Right atrium auricular region (tissue), 2 donors: ENCODE results near the gene LRBA. TPM values are rescaled to one million over a fixed set of nuclear protein-coding genes. Genes with fewer than 3 reads are reported as not detected.

Experiments
- DNase-seq: peaks from one replicate; pipeline ENCODE4 v3.0.0-alpha.2; 2019; ENCODE audit warnings: low spot score
- H3K27ac ChIP-seq, 2 donors: fragments of 200-600 bp; sonication (generic); 1 replicate in 1 of 2; 2 replicates in 1 of 2; pipeline ENCODE4 v1.5.1; 2016 to 2019
- H3K27me3 ChIP-seq, 2 donors: fragments of 200-600 bp; sonication (generic); one replicate each; pipeline versions ENCODE4 v1.5.1 to v1.6.0; 2017 to 2019
- H3K36me3 ChIP-seq: fragments of 200-600 bp; sonication (generic); one replicate; pipeline ENCODE4 v1.5.1; 2016
- H3K4me1 ChIP-seq, 2 donors: fragments of 200-600 bp; sonication (generic); one replicate each; pipeline versions ENCODE4 v1.5.1 to v1.6.0; 2017 to 2019
- H3K4me3 ChIP-seq, 2 donors: fragments of 200-600 bp; sonication (generic); 1 replicate in 1 of 2; 2 replicates in 1 of 2; pipeline ENCODE4 v1.5.1; 2017 to 2019; ENCODE audit warnings: mild to moderate bottlenecking in 1 of 2, moderate library complexity in 1 of 2
- H3K9me3 ChIP-seq, 2 donors: fragments of 200-600 bp; sonication (generic); one replicate each; pipeline ENCODE4 v1.5.1; 2019
- total RNA-seq, 2 donors: library from RNA; depleted of rRNA; stranded (reverse); fragments of >200 nt; gene quantifications; one replicate each; pipeline ENCODE4 v1.1.0, GENCODE V29; 2016
- TF ChIP-seq, protein P1 (sequence below), 2 donors: fragments of 200-600 bp; sonication (generic); IDR thresholded peaks; one replicate each; pipeline ENCODE4 v1.5.1; 2019; ENCODE audit warnings: antibody characterized with exemption in 2 of 2

The LRBA gene
- total RNA-seq, 2 donors from 2014 or later, result 20.8 to 37.7 TPM

DNA sequence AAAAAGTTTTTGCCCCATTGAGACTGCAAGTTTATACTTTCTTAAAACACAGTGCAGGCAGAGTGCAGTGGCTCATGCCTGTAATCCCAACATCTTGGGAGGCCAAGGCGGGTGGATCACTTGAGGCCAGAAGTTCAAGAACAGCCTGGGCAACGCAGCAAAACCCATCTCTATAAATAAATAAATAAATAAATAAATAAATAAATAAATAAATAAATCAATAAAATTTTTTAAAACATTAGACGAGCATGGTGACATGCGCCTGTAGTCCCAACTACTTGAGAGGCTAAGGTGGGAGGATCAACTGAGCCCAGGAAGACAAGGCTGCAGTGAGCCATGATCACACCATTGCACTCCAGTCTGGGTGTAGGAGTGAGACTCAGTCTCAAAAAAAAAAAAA, 213.3 kb downstream of the LRBA start:
- no peak overlapping the region for H3K4me3 ChIP-seq
- TF ChIP-seq, protein P1, sequence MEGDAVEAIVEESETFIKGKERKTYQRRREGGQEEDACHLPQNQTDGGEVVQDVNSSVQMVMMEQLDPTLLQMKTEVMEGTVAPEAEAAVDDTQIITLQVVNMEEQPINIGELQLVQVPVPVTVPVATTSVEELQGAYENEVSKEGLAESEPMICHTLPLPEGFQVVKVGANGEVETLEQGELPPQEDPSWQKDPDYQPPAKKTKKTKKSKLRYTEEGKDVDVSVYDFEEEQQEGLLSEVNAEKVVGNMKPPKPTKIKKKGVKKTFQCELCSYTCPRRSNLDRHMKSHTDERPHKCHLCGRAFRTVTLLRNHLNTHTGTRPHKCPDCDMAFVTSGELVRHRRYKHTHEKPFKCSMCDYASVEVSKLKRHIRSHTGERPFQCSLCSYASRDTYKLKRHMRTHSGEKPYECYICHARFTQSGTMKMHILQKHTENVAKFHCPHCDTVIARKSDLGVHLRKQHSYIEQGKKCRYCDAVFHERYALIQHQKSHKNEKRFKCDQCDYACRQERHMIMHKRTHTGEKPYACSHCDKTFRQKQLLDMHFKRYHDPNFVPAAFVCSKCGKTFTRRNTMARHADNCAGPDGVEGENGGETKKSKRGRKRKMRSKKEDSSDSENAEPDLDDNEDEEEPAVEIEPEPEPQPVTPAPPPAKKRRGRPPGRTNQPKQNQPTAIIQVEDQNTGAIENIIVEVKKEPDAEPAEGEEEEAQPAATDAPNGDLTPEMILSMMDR (IDR thresholded peaks at IDR 0.05), result no peak
- H3K36me3 ChIP-seq, result no peaks in the 10 kb centered on the region
- H3K4me1 ChIP-seq, result no peaks in the 10 kb centered on the region
- no peak for DNase-seq
- H3K9me3 ChIP-seq, result no peaks in the 10 kb centered on the region
- no peak overlapping the region for H3K27ac ChIP-seq
- no peaks in the 10 kb centered on the region for H3K27me3 ChIP-seq

DNA sequence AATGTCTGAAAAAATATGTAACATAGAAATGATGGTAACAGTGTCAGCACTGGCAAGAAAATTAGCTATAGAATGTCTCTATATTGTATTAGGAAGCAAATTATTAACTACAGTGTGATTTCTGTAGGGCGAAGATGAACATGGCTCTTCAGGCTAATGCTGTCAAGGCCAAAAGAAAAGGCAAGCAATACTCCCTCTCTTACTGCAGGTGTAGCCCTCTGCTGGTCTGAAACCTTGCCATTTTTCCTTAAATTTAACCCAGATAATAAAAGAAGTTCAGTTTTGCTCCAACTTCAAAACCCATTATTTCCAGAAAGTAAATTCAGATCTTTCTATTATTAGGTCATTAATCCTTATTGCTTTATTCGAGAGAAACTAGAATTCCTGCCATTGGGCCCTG, 215.9 kb downstream of the LRBA start:
- no peak for DNase-seq
- no peak overlapping the region for H3K4me3 ChIP-seq
- H3K27ac ChIP-seq, result no peak overlapping the region
- no peaks in the 10 kb centered on the region for H3K27me3 ChIP-seq
- TF ChIP-seq, protein P1 (IDR thresholded peaks at IDR 0.05), result no peak
- H3K9me3 ChIP-seq, result no peaks in the 10 kb centered on the region
- H3K4me1 ChIP-seq, result no peaks in the 10 kb centered on the region
- H3K36me3 ChIP-seq, result no peaks in the 10 kb centered on the region

DNA sequence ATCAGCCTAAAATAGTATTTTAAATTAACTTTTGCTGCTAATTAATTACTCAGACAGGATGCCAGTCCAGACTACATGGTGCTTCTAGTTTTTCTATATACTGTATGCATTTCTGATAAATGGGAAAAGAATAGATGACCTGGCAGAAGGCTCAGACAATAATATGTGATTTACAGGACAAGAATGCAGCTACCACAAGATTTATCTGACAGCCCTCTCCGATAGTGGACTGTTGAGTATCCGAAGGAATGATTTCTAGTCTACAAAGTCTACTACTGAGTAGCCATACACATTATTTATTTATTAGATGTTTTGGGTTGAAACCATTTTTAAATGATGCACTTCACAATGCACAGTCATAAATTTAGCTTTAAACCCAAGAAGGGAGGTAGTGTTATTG, 220.4 kb downstream of the LRBA start:
- no peak for DNase-seq
- Histone ChIP-seq H3K27me3 (no peaks in the 10 kb centered on the region), H3K36me3 (no peaks in the 10 kb centered on the region), H3K4me1 (no peaks in the 10 kb centered on the region), H3K9me3 (no peaks in the 10 kb centered on the region), H3K27ac (no peak overlapping the region), H3K4me3 (no peak overlapping the region)
- TF ChIP-seq, protein P1 (IDR thresholded peaks at IDR 0.05), result no peak

DNA sequence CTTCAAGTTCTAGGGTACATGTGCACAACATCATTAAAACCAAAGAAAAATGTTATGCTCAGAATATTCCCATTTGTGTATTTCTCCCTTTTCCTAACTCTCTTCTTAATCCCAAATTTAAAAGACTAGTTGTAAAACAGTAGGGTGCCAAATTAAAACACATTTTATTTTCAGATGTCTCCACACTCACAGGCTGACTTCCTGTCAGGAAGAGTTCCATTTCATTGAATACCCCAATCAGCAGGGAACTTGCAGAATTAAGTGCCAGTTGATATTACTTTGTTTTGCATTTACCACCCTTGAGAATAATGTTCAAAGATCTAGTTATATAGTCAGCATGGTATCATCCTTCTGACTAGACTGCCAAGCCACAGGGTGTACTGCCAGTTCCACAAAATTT, 225.2 kb downstream of the LRBA start:
- Histone ChIP-seq H3K4me1 (no peaks in the 10 kb centered on the region), H3K27me3 (no peaks in the 10 kb centered on the region), H3K27ac (no peak overlapping the region), H3K4me3 (no peak overlapping the region), H3K9me3 (no peaks in the 10 kb centered on the region), H3K36me3 (no peaks in the 10 kb centered on the region)
- DNase-seq, result no peak
- TF ChIP-seq, protein P1 (IDR thresholded peaks at IDR 0.05), result no peak

DNA sequence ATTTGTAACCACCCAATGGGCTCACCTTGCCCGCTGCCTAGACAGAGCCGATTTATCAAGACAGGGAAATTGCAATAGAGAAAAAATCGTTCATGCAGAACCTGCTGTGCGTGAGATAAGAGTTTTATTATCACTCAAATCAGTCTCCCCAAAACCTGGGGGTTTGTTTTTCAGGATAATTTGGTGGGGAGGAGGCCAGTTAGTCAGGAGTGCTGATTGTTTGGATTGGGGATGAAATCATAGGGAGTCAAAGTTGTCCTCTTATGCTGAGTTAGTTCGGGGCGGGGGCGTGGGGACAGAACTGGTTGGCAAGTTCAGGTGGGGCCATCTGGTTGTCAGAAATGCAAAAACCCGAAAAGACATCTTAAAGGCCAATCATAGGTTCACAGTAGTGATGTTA, 230.1 kb downstream of the LRBA start:
- Histone ChIP-seq H3K9me3 (no peaks in the 10 kb centered on the region), H3K36me3 (no peaks in the 10 kb centered on the region), H3K27me3 (no peaks in the 10 kb centered on the region), H3K27ac (no peak overlapping the region), H3K4me1 (peaks cover 0 to 13% of the 10 kb centered on the region in 2 donors), H3K4me3 (no peak overlapping the region)
- no peak for DNase-seq
- TF ChIP-seq, protein P1 (IDR thresholded peaks at IDR 0.05), result no peak

DNA sequence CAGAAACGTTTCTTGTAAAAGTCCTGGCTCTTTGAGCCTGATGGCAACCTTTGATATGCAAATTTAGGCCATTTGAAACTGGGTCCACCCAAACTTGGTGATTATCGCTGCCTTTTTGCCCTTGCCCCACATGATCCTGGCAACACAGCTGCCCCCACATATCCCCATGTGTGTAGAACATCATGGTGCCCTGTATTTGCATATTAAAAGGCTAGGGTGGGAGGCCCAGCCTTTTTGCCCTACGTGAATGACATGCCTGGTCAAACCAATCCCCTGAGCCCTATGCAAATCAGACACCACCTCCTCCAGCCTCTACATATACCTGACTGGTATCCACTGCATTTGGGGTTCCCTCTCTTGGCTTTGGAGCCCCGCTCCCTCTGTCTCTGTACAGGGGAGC, 230.8 kb downstream of the LRBA start:
- Histone ChIP-seq H3K4me1 (peaks cover 0 to 13% of the 10 kb centered on the region in 2 donors), H3K27me3 (no peaks in the 10 kb centered on the region), H3K4me3 (no peak overlapping the region), H3K36me3 (no peaks in the 10 kb centered on the region), H3K27ac (no peak overlapping the region), H3K9me3 (no peaks in the 10 kb centered on the region)
- no peak for DNase-seq
- TF ChIP-seq, protein P1 (IDR thresholded peaks at IDR 0.05), result no peak
